Measurements from ENCODE around the gene CPED1. TPM values are rescaled to one million over a fixed set of nuclear protein-coding genes. Genes with fewer than 3 reads are reported as not detected.
"Not testable (repeated sequence)": the region's sequence is repeated elsewhere in the genome, so short reads cannot be mapped to it uniquely, and the experiment has no call there.

The CPED1 gene
- total and polyA plus RNA-seq, 11 donors, result 3.6 to 51.2 (median 24.8) TPM

GRCh38 chr7:121054925-121055324, 66.4 kb downstream of the CPED1 start:
- H3K4me3 ChIP-seq, result no peak overlapping the region
- H3K36me3 ChIP-seq, result peaks cover 0 to 11% (median 0%) of the 10 kb centered on the region in 9 donors
- intact Hi-C loops (cut with DNase I), result no loop called here
- no peaks in the 10 kb centered on the region for H3K9me3 ChIP-seq
- H3K27me3 ChIP-seq, result no peaks in the 10 kb centered on the region
- peaks cover 0 to 3% (median 2%) of the 10 kb centered on the region in 12 donors for H3K4me1 ChIP-seq
- no peak for TF ChIP-seq POLR2A (IDR thresholded peaks at IDR 0.05)
- no peak for TF ChIP-seq CTCF (IDR thresholded peaks at IDR 0.05)
- ATAC-seq (no peak), DNase-seq (no peak)
- H3K27ac ChIP-seq, result no peak overlapping the region
- WGBS, 4 donors, result 87 to 95% (median 92%) methylated on average over 1 of the region's 1 CpG

GRCh38 chr7:121057878-121058277, 69.4 kb downstream of the CPED1 start:
- Histone ChIP-seq H3K9me3 (no peaks in the 10 kb centered on the region), H3K27me3 (no peaks in the 10 kb centered on the region), H3K4me3 (no peak overlapping the region), H3K36me3 (peaks cover 0 to 12% (median 0%) of the 10 kb centered on the region in 9 donors), H3K4me1 (peaks cover 0 to 9% (median 0%) of the 10 kb centered on the region in 12 donors), H3K27ac (no peak overlapping the region)
- DNase-seq, result no peak
- intact Hi-C loops (cut with DNase I), result no loop called here
- ATAC-seq, result no peak
- 94 to 97% (median 96%) methylated on average over 5 of the region's 5 CpGs for WGBS, 4 donors
- no peak for TF ChIP-seq CTCF (IDR thresholded peaks at IDR 0.05)
- TF ChIP-seq POLR2A (IDR thresholded peaks at IDR 0.05), result no peak

GRCh38 chr7:121058975-121059374, 70.5 kb downstream of the CPED1 start:
- Histone ChIP-seq H3K4me3 (no peak overlapping the region), H3K4me1 (peaks cover 0 to 17% (median 0%) of the 10 kb centered on the region in 12 donors), H3K27me3 (no peaks in the 10 kb centered on the region), H3K9me3 (no peaks in the 10 kb centered on the region), H3K36me3 (peaks cover 0 to 12% (median 0%) of the 10 kb centered on the region in 9 donors), H3K27ac (no peak overlapping the region)
- intact Hi-C loops (cut with DNase I), result no loop called here
- ATAC-seq (no peak), DNase-seq (no peak)
- 96 to 100% (median 97%) methylated on average over 2 of the region's 2 CpGs for WGBS, 4 donors
- no peak for TF ChIP-seq CTCF (IDR thresholded peaks at IDR 0.05)
- TF ChIP-seq POLR2A (IDR thresholded peaks at IDR 0.05), result no peak

- peaks cover 0 to 22% (median 3%) of the 10 kb centered on the region in 9 donors for H3K36me3 ChIP-seq
- intact Hi-C loops (cut with DNase I); ATAC-seq; H3K4me3 ChIP-seq; DNase-seq; H3K27ac ChIP-seq; H3K27me3 ChIP-seq; H3K9me3 ChIP-seq: not testable (repeated sequence)
- peaks cover 0 to 24% (median 0%) of the 10 kb centered on the region in 12 donors for H3K4me1 ChIP-seq
- 94 to 97% (median 96%) methylated on average over 13 to 40 of the region's 40 CpGs for WGBS, 4 donors
Observed at GRCh38 chr7:121059979-121060509, 71.5 kb downstream of the CPED1 start.
